Muscle layer of duodenum (tissue), 2 donors: ENCODE measurements around the gene NLGN1.
"Not testable (repeated sequence)": the region's sequence is repeated elsewhere in the genome, so short reads cannot be mapped to it uniquely, and the experiment has no call there.

ENCODE experiments used
- H3K27ac ChIP-seq: one replicate; pipeline ENCODE4 v1.7.0; 2013; ENCODE audit warnings: mild to moderate bottlenecking, low read length
- H3K27me3 ChIP-seq: one replicate; pipeline ENCODE4 v1.7.0; 2013; ENCODE audit warnings: low read depth, mild to moderate bottlenecking, control low read depth, low read length
- H3K36me3 ChIP-seq, 2 donors: one replicate each; pipeline ENCODE4 v1.7.0; 2013; ENCODE audit warnings: low read length in 2 of 2, control low read depth in 1 of 2, mild to moderate bottlenecking in 1 of 2; ENCODE audit not compliant: insufficient read depth in 2 of 2, control insufficient read depth in 1 of 2
- H3K4me1 ChIP-seq, 2 donors: one replicate each; pipeline ENCODE4 v1.7.0; 2013; ENCODE audit warnings: low read length in 2 of 2, mild to moderate bottlenecking in 2 of 2, control low read depth in 1 of 2, moderate library complexity in 1 of 2; ENCODE audit not compliant: insufficient read depth in 2 of 2, control insufficient read depth in 1 of 2
- H3K4me3 ChIP-seq, 2 donors: one replicate each; pipeline ENCODE4 v1.7.0; 2013; ENCODE audit warnings: low read length in 2 of 2, low read depth in 1 of 2, mild to moderate bottlenecking in 1 of 2
- H3K9me3 ChIP-seq, 2 donors: one replicate each; pipeline ENCODE4 v1.7.0; 2013; ENCODE audit warnings: low read length in 2 of 2, control low read depth in 1 of 2, mild to moderate bottlenecking in 1 of 2; ENCODE audit not compliant: control insufficient read depth in 1 of 2
- donor health status: healthy.

NLGN1 gene

GRCh38 chr3:174223042-174223441 lies 825.5 kb downstream of the NLGN1 start:
- Histone ChIP-seq H3K4me3 (no peak overlapping the region), H3K9me3 (no peaks in the 10 kb centered on the region), H3K36me3 (no peaks in the 10 kb centered on the region), H3K4me1 (peaks cover 0 to 3% of the 10 kb centered on the region in 2 donors), H3K27ac (no peak overlapping the region), H3K27me3 (no peaks in the 10 kb centered on the region)

GRCh38 chr3:174223626-174224025 lies 826.1 kb downstream of the NLGN1 start:
- H3K4me3 ChIP-seq: no peak overlapping the region
- H3K9me3 ChIP-seq: no peaks in the 10 kb centered on the region
- H3K27ac ChIP-seq: no peak overlapping the region
- H3K27me3 ChIP-seq: no peaks in the 10 kb centered on the region
- no peaks in the 10 kb centered on the region for H3K36me3 ChIP-seq
- peaks cover 0 to 3% of the 10 kb centered on the region in 2 donors for H3K4me1 ChIP-seq

- no peak overlapping the region for H3K27ac ChIP-seq
- no peaks in the 10 kb centered on the region for H3K36me3 ChIP-seq
- H3K4me1 ChIP-seq: no peaks in the 10 kb centered on the region
- no peaks in the 10 kb centered on the region for H3K27me3 ChIP-seq
- no peak overlapping the region for H3K4me3 ChIP-seq
- H3K9me3 ChIP-seq: no peaks in the 10 kb centered on the region
These were observed 832.4 kb downstream of the NLGN1 start for GRCh38 chr3:174229916-174230315.

GRCh38 chr3:174232028-174232657 lies 834.6 kb downstream of the NLGN1 start:
- H3K4me3 ChIP-seq, H3K4me1 ChIP-seq, H3K27me3 ChIP-seq, H3K27ac ChIP-seq, H3K36me3 ChIP-seq, H3K9me3 ChIP-seq: not testable (repeated sequence)

GRCh38 chr3:174232658-174233429 lies 835.3 kb downstream of the NLGN1 start:
- no peaks in the 10 kb centered on the region for H3K36me3 ChIP-seq
- no peaks in the 10 kb centered on the region for H3K9me3 ChIP-seq
- no peaks in the 10 kb centered on the region for H3K27me3 ChIP-seq
- no peak overlapping the region for H3K4me3 ChIP-seq
- H3K4me1 ChIP-seq: no peaks in the 10 kb centered on the region
- H3K27ac ChIP-seq: no peak overlapping the region

- Histone ChIP-seq H3K9me3 (no peaks in the 10 kb centered on the region), H3K4me1 (no peaks in the 10 kb centered on the region), H3K36me3 (no peaks in the 10 kb centered on the region), H3K4me3 (no peak overlapping the region), H3K27me3 (no peaks in the 10 kb centered on the region), H3K27ac (no peak overlapping the region)
These were observed 836.0 kb downstream of the NLGN1 start for GRCh38 chr3:174233511-174233910.

- Histone ChIP-seq H3K4me1 (no peaks in the 10 kb centered on the region), H3K27ac (no peak overlapping the region), H3K9me3 (no peaks in the 10 kb centered on the region), H3K27me3 (no peaks in the 10 kb centered on the region), H3K4me3 (no peak overlapping the region), H3K36me3 (no peaks in the 10 kb centered on the region)
These were observed 844.9 kb downstream of the NLGN1 start for GRCh38 chr3:174242311-174243041.

GRCh38 chr3:174243171-174243570 lies 845.6 kb downstream of the NLGN1 start:
- no peak overlapping the region for H3K4me3 ChIP-seq
- no peaks in the 10 kb centered on the region for H3K27me3 ChIP-seq
- H3K4me1 ChIP-seq: no peaks in the 10 kb centered on the region
- no peaks in the 10 kb centered on the region for H3K9me3 ChIP-seq
- H3K27ac ChIP-seq: no peak overlapping the region
- no peaks in the 10 kb centered on the region for H3K36me3 ChIP-seq

GRCh38 chr3:174247687-174248152 lies 850.2 kb downstream of the NLGN1 start:
- H3K9me3 ChIP-seq: no peaks in the 10 kb centered on the region
- no peaks in the 10 kb centered on the region for H3K27me3 ChIP-seq
- peaks cover 0 to 9% of the 10 kb centered on the region in 2 donors for H3K4me1 ChIP-seq
- H3K4me3 ChIP-seq: no peak overlapping the region
- H3K36me3 ChIP-seq: no peaks in the 10 kb centered on the region
- no peak overlapping the region for H3K27ac ChIP-seq

GRCh38 chr3:174251681-174252080 lies 854.1 kb downstream of the NLGN1 start:
- H3K9me3 ChIP-seq: peaks cover 0 to 2% of the 10 kb centered on the region in 2 donors
- H3K36me3 ChIP-seq: no peaks in the 10 kb centered on the region
- H3K27me3 ChIP-seq: no peaks in the 10 kb centered on the region
- peaks cover 0 to 12% of the 10 kb centered on the region in 2 donors for H3K4me1 ChIP-seq
- H3K27ac ChIP-seq: no peak overlapping the region
- no peak overlapping the region for H3K4me3 ChIP-seq

GRCh38 chr3:174253196-174253823 lies 855.8 kb downstream of the NLGN1 start:
- Histone ChIP-seq H3K4me3 (no peak overlapping the region), H3K36me3 (no peaks in the 10 kb centered on the region), H3K4me1 (peaks cover 0 to 12% of the 10 kb centered on the region in 2 donors), H3K9me3 (peaks cover 0 to 5% of the 10 kb centered on the region in 2 donors), H3K27me3 (no peaks in the 10 kb centered on the region), H3K27ac (no peak overlapping the region)
